NCI-H82 treated with DMSO at 0.1 percent for 48 hours (cell line): ENCODE data around the gene CLSTN2.

Experiments used
- DNase-seq: peaks from one replicate; lab custom pipeline; 2025; ENCODE audit not compliant: unreplicated experiment; lab: John Stamatoyannopoulos, UW

Gene CLSTN2

GRCh38 chr3:140334132-140334929 is 399.3 kb downstream of the CLSTN2 start:
- DNase-seq: no peak

- DNase-seq: no peak
Observed at GRCh38 chr3:140336465-140336864, 401.5 kb downstream of the CLSTN2 start.

GRCh38 chr3:140338916-140339315 is 403.9 kb downstream of the CLSTN2 start:
- no peak for DNase-seq

- DNase-seq: no peak
Observed at GRCh38 chr3:140341203-140341602, 406.2 kb downstream of the CLSTN2 start.

- no peak for DNase-seq
Observed at GRCh38 chr3:140341817-140342403, 406.9 kb downstream of the CLSTN2 start.

GRCh38 chr3:140342668-140343067 is 407.7 kb downstream of the CLSTN2 start:
- no peak for DNase-seq

- DNase-seq: no peak
Observed at GRCh38 chr3:140343211-140344081, 408.5 kb downstream of the CLSTN2 start.

- no peak for DNase-seq
Observed at GRCh38 chr3:140344082-140344454, 409.1 kb downstream of the CLSTN2 start.

- DNase-seq: no peak
Observed at GRCh38 chr3:140344601-140345205, 409.7 kb downstream of the CLSTN2 start.

GRCh38 chr3:140347151-140347550 is 412.2 kb downstream of the CLSTN2 start:
- no peak for DNase-seq

- no peak for DNase-seq
Observed at GRCh38 chr3:140349938-140350337, 415.0 kb downstream of the CLSTN2 start.

- no peak for DNase-seq
Observed at GRCh38 chr3:140351466-140351865, 416.5 kb downstream of the CLSTN2 start.

GRCh38 chr3:140355481-140355880 is 420.5 kb downstream of the CLSTN2 start:
- DNase-seq: no peak

GRCh38 chr3:140358686-140359085 is 423.7 kb downstream of the CLSTN2 start:
- DNase-seq: no peak

GRCh38 chr3:140359233-140359995 is 424.4 kb downstream of the CLSTN2 start:
- DNase-seq: no peak

GRCh38 chr3:140360332-140360731 is 425.3 kb downstream of the CLSTN2 start:
- no peak for DNase-seq

GRCh38 chr3:140363801-140364200 is 428.8 kb downstream of the CLSTN2 start:
- DNase-seq: no peak

- DNase-seq: no peak
Observed at GRCh38 chr3:140365872-140366697, 431.1 kb downstream of the CLSTN2 start.

GRCh38 chr3:140368223-140368811 is 433.3 kb downstream of the CLSTN2 start:
- DNase-seq: no peak
